OCI-LY7 (cell line): Measurements from ENCODE around the gene LRCOL1. TPM values are rescaled to one million over a fixed set of nuclear protein-coding genes. Genes with fewer than 3 reads are reported as not detected.

Experiments used
- BruUV-seq: library from RNA; stranded (reverse); fragments of 400-500 nt; replicated peaks from 2 replicates; lab custom pipeline; 2021; lab: Mats Ljungman, UMichigan
- CTCF ChIA-PET: fragments of 300-600 bp; sonication (Branson Sonifier 250); formaldehyde crosslinking; loops from one replicate; lab custom pipeline; 2022; ENCODE audit warnings: antibody characterized with exemption; ENCODE audit not compliant: unreplicated experiment; lab: Charles Lee
- POLR2A ChIA-PET: fragments of 300-600 bp; sonication (Branson Sonifier 250); formaldehyde crosslinking; loops from one replicate; lab custom pipeline; 2022; ENCODE audit warnings: antibody characterized with exemption; lab: Charles Lee
- DNase-seq: peaks from one replicate; pipeline ENCODE4 v3.0.0-alpha.2; 2015; ENCODE audit warnings: low spot score
- H2AFZ ChIP-seq: fragments of 200-600 bp; sonication (generic), shearing (Covaris generic); 2 replicates; pipeline ENCODE4 v1.6.1; 2014; ENCODE audit warnings: mild to moderate bottlenecking, antibody characterized with exemption, low read length, moderate library complexity
- H3K27ac ChIP-seq: fragments of 200-600 bp; sonication (generic); 2 replicates; pipeline ENCODE4 v1.5.1; 2014; ENCODE audit warnings: mixed run types, low read depth, mild to moderate bottlenecking, moderate library complexity, low read length, inconsistent platforms; ENCODE audit not compliant: poor library complexity, severe bottlenecking
- H3K36me3 ChIP-seq: fragments of 200-600 bp; sonication (generic); 2 replicates; pipeline ENCODE4 v1.6.1; 2014; ENCODE audit warnings: mild to moderate bottlenecking, antibody characterized with exemption, low read length, moderate library complexity, mixed read lengths; ENCODE audit not compliant: insufficient read depth
- H3K4me1 ChIP-seq: fragments of 200-600 bp; sonication (generic); 2 replicates; pipeline ENCODE4 v1.5.1; 2014; ENCODE audit warnings: mild to moderate bottlenecking, low read length; ENCODE audit not compliant: insufficient read depth, poor library complexity, severe bottlenecking
- H3K4me2 ChIP-seq: fragments of 200-600 bp; sonication (generic); 2 replicates; pipeline ENCODE4 v1.6.1; 2014; ENCODE audit warnings: mild to moderate bottlenecking, low read length
- H3K4me3 ChIP-seq: fragments of 200-600 bp; sonication (generic); 2 replicates; pipeline ENCODE4 v1.5.1; 2014; ENCODE audit warnings: mild to moderate bottlenecking, low read depth, low read length; ENCODE audit not compliant: poor library complexity, severe bottlenecking
- H3K79me2 ChIP-seq: fragments of 200-600 bp; sonication (generic); 2 replicates; pipeline ENCODE4 v1.6.1; 2016; ENCODE audit warnings: low read depth, mild to moderate bottlenecking, low read length, moderate library complexity, mixed read lengths; ENCODE audit not compliant: insufficient read depth
- H3K9me2 ChIP-seq: fragments of 200-600 bp; sonication (generic); 2 replicates; pipeline ENCODE4 v1.6.1; 2016; ENCODE audit warnings: mild to moderate bottlenecking, low read length, mixed read lengths; ENCODE audit not compliant: insufficient read depth
- H3K9me3 ChIP-seq: fragments of 200-600 bp; sonication (generic); 2 replicates; pipeline ENCODE4 v1.6.1; 2014; ENCODE audit warnings: mild to moderate bottlenecking, mixed run types, low read length, mixed read lengths
- H4K20me1 ChIP-seq: fragments of 200-600 bp; sonication (generic); 2 replicates; pipeline ENCODE4 v1.6.1; 2014; ENCODE audit warnings: mild to moderate bottlenecking, antibody characterized with exemption, low read length, moderate library complexity, mixed read lengths; ENCODE audit not compliant: insufficient read depth
- EZH2phosphoT487 ChIP-seq: fragments of 200-600 bp; sonication (generic); IDR thresholded peaks from 2 replicates; pipeline ENCODE4 v1.6.1; 2018; ENCODE audit warnings: low read depth, borderline replicate concordance, mild to moderate bottlenecking, mixed run types, antibody characterized with exemption, low read length, moderate library complexity, mixed read lengths
- intact Hi-C: fragments of 100-400 bp; cut with micrococcal nuclease; formaldehyde crosslinking; loops from one replicate; pipeline ENCODE4 v1.10.0; 2022; ENCODE audit not compliant: unreplicated experiment
- total RNA-seq, 2 experiments: library from RNA; depleted of rRNA in 1 of 2; stranded (reverse); fragments of >200 nt in 1 of 2; shearing (Covaris generic) in 1 of 2; gene quantifications; 2 replicates each; pipeline ENCODE4 v1.2.3, GENCODE V29; 2014 to 2022
- TF ChIP-seq, protein P1 (sequence below): fragments of 200-600 bp; sonication (generic); conservative IDR thresholded peaks from 2 replicates; pipeline ENCODE4 v1.5.1; 2014; ENCODE audit warnings: mild to moderate bottlenecking, antibody characterized with exemption, low read length, moderate library complexity, mixed read lengths

LRCOL1 gene
- total RNA-seq, 2 experiments from 2014 or later, result not detected

DNA sequence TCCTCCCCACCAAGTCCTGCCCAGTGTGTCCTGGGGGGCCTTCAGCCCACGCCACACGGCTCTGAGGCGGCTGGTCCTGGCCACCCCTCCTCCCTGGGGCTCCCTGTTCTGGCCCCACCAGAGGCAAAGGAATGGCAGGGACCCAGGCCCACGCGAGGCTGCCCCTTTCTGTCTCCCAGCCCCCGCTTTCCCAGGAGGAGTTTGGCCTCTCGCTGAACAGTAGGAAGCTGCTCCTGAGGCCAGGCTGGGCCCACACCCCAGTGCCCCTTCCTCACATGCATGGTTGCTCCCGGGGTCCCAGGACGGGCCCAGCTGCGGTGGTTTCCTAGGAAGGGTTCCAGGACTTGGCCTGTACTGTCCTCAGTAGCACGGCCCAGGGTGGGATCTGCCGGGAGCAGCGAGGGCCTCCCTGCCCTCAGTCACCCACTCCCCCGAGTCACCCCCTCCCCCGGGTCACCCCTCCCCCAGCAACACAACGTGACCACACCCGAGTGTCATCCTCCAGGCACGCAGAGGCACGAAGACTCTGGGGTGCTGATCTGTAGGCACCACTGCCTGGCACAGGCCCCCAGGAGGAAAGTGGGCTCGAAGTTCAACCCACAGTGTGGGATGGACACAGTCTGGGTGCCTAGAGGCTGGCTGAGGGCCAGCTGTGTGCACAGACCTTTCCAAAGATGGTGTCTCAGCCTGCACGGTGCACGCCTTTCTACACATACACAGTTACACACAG, 33.0 kb downstream of the LRCOL1 start:
- no peak for DNase-seq
- H3K4me2 ChIP-seq, result no peak overlapping the region
- H4K20me1 ChIP-seq, result no peaks in the 10 kb centered on the region
- no peak overlapping the region for H3K27ac ChIP-seq
- H3K36me3 ChIP-seq, result peaks cover 10% of the 10 kb centered on the region; the same call in 1 of the 2 replicates
- no peaks in the 10 kb centered on the region for H3K4me1 ChIP-seq
- BruUV-seq, result no TSS peak
- no peaks in the 10 kb centered on the region for H3K79me2 ChIP-seq
- H2AFZ ChIP-seq, result no peak overlapping the region
- no peak for TF ChIP-seq EZH2phosphoT487
- TF ChIP-seq, protein P1, sequence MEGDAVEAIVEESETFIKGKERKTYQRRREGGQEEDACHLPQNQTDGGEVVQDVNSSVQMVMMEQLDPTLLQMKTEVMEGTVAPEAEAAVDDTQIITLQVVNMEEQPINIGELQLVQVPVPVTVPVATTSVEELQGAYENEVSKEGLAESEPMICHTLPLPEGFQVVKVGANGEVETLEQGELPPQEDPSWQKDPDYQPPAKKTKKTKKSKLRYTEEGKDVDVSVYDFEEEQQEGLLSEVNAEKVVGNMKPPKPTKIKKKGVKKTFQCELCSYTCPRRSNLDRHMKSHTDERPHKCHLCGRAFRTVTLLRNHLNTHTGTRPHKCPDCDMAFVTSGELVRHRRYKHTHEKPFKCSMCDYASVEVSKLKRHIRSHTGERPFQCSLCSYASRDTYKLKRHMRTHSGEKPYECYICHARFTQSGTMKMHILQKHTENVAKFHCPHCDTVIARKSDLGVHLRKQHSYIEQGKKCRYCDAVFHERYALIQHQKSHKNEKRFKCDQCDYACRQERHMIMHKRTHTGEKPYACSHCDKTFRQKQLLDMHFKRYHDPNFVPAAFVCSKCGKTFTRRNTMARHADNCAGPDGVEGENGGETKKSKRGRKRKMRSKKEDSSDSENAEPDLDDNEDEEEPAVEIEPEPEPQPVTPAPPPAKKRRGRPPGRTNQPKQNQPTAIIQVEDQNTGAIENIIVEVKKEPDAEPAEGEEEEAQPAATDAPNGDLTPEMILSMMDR, result no peak
- ChIA-PET POLR2A (no interaction called here), CTCF (no interaction called here)
- no peaks in the 10 kb centered on the region for H3K9me2 ChIP-seq
- intact Hi-C loops, result no loop called here
- no peak overlapping the region for H3K4me3 ChIP-seq
- no peaks in the 10 kb centered on the region for H3K9me3 ChIP-seq

DNA sequence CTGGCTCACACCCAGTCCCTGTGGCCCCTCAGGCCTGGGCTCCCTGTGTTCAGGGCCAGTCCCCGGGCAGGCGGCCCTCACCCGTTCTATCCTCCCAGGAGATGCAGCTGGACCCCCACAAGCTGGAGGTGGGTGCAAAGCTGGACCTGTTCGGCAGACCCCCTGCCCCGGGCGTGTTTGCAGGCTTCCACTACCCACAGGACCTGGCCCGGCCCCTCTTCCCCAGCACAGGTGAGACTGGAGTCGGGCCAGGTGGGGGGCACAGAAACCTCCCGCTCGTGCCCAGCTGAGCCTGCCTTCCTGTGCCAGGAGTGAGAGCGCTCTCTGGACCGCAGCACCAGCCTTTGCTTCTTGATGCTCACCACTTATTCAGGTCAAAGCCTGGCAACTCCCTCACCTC, 33.7 kb downstream of the LRCOL1 start:
- ChIA-PET POLR2A (no interaction called here), CTCF (no interaction called here)
- no peaks in the 10 kb centered on the region for H3K4me1 ChIP-seq
- peaks cover 10% of the 10 kb centered on the region; the same call in 1 of the 2 replicates for H3K36me3 ChIP-seq
- H3K9me3 ChIP-seq, result no peaks in the 10 kb centered on the region
- TF ChIP-seq EZH2phosphoT487, result no peak
- TF ChIP-seq, protein P1, result no peak
- no peaks in the 10 kb centered on the region for H4K20me1 ChIP-seq
- no peak overlapping the region for H3K4me3 ChIP-seq
- no peak overlapping the region for H3K4me2 ChIP-seq
- intact Hi-C loops, result no loop called here
- no peak for DNase-seq
- H3K79me2 ChIP-seq, result no peaks in the 10 kb centered on the region
- H3K27ac ChIP-seq, result no peak overlapping the region
- H3K9me2 ChIP-seq, result no peaks in the 10 kb centered on the region
- BruUV-seq, result no TSS peak
- H2AFZ ChIP-seq, result no peak overlapping the region

DNA sequence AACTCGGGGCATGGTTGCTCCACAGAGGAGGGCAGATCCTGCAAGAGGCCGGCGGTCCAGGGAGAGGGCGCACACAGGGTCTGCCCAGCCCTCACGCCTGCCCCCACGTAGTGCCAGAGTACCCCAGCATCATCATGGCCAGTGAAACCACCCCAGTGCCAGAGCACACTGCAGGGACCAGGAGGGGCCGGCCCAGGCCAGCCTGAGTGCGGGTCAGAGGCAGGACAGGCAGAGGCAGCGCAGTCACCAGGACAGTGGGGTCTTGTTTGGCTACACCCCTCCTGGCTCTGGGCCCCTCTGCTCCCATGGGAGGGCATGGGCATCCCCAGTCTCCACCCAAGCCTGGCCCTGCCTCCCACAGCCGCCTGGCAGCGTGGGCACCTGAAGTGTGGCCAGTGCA, 34.7 kb downstream of the LRCOL1 start:
- Histone ChIP-seq H4K20me1 (no peaks in the 10 kb centered on the region), H3K36me3 (peaks cover 10% of the 10 kb centered on the region; the same call in 1 of the 2 replicates), H3K27ac (no peak overlapping the region), H3K9me3 (no peaks in the 10 kb centered on the region), H3K4me2 (no peak overlapping the region), H3K4me3 (no peak overlapping the region), H2AFZ (no peak overlapping the region), H3K79me2 (no peaks in the 10 kb centered on the region), H3K9me2 (no peaks in the 10 kb centered on the region), H3K4me1 (no peaks in the 10 kb centered on the region)
- CTCF ChIA-PET, result no interaction called here
- no peak for DNase-seq
- intact Hi-C loops, result no loop called here
- no TSS peak for BruUV-seq
- no peak for TF ChIP-seq EZH2phosphoT487
- TF ChIP-seq, protein P1, result no peak
- POLR2A ChIA-PET, result no interaction called here
